IPS-NIHi11 (cell line): ENCODE results near the gene GINS2.
A peak's percentile ranks its signal among the peaks of the same experiment; 100 is the strongest.

Experiments
- DNase-seq: peaks from one replicate; pipeline ENCODE4 v3.0.0; 2012; ENCODE audit warnings: mixed read lengths, low spot score

The GINS2 gene

GRCh38 chr16:85667841-85668413 is 20.8 kb downstream of the GINS2 start:
- DNase-seq, result no peak

- no peak for DNase-seq
Measured at GRCh38 chr16:85667261-85667660, 21.5 kb downstream of the GINS2 start.

- no peak for DNase-seq
Measured at GRCh38 chr16:85665929-85666328, 22.8 kb downstream of the GINS2 start.

- DNase-seq, result no peak
Measured at GRCh38 chr16:85665373-85665740, 23.4 kb downstream of the GINS2 start.

GRCh38 chr16:85664580-85665372 is 24.0 kb downstream of the GINS2 start:
- no peak for DNase-seq

GRCh38 chr16:85663891-85664321 is 24.8 kb downstream of the GINS2 start:
- no peak for DNase-seq

- no peak for DNase-seq
Measured at GRCh38 chr16:85662976-85663830, 25.6 kb downstream of the GINS2 start.

GRCh38 chr16:85662482-85662812 is 26.3 kb downstream of the GINS2 start:
- no peak for DNase-seq

GRCh38 chr16:85661740-85662481 is 26.8 kb downstream of the GINS2 start:
- no peak for DNase-seq

GRCh38 chr16:85660843-85661739 is 27.7 kb downstream of the GINS2 start:
- DNase-seq, result no peak

GRCh38 chr16:85659805-85660511 is 28.8 kb downstream of the GINS2 start:
- peak; percentile 96 for DNase-seq

- no peak for DNase-seq
Measured at GRCh38 chr16:85659336-85659735, 29.4 kb downstream of the GINS2 start.

- no peak for DNase-seq
Measured at GRCh38 chr16:85658504-85659326, 30.0 kb downstream of the GINS2 start.

GRCh38 chr16:85657996-85658395 is 30.8 kb downstream of the GINS2 start:
- DNase-seq, result no peak

GRCh38 chr16:85657267-85657650 is 31.5 kb downstream of the GINS2 start:
- DNase-seq, result no peak

- no peak for DNase-seq
Measured at GRCh38 chr16:85656351-85657266, 32.1 kb downstream of the GINS2 start.

- DNase-seq, result no peak
Measured at GRCh38 chr16:85655216-85656129, 33.3 kb downstream of the GINS2 start.
